NCI-H146 (cell line): ENCODE measurements around the gene LHFPL3.
"Not testable (repeated sequence)": the region's sequence is repeated elsewhere in the genome, so short reads cannot be mapped to it uniquely, and the experiment has no call there.

Experiments
- DNase-seq: peaks from one replicate; lab custom pipeline; 2025; lab: John Stamatoyannopoulos, UW

The LHFPL3 gene

DNA sequence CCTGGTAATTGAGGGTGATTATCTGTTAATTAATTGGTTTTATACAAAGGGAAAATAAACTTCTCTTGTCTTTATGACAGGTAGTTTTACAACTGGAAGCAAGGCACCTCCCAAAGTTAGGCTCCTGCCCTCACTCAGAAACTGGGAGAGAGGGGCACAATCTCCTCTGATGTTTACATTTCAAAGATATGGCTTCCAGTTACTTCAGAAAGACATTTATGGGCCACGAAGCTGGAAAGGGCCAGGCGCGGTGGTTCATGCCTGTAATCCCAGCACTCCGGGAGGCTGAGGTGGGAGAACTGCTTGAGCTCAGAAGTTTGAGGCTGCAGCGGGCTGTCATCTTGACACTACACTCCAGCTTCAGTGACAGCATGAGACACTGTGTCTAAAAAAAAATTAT lies 570.0 kb downstream of the LHFPL3 start:
- DNase-seq, result no peak

GRCh38 chr7:104900525-104901239 lies 572.3 kb downstream of the LHFPL3 start:
- DNase-seq, result peak; percentile 23

GRCh38 chr7:104901240-104901619 lies 572.8 kb downstream of the LHFPL3 start:
- no peak for DNase-seq

GRCh38 chr7:104902183-104902582 lies 573.8 kb downstream of the LHFPL3 start:
- DNase-seq, result no peak

- DNase-seq, result no peak
Measured at GRCh38 chr7:104903044-104903443, 574.6 kb downstream of the LHFPL3 start.

DNA sequence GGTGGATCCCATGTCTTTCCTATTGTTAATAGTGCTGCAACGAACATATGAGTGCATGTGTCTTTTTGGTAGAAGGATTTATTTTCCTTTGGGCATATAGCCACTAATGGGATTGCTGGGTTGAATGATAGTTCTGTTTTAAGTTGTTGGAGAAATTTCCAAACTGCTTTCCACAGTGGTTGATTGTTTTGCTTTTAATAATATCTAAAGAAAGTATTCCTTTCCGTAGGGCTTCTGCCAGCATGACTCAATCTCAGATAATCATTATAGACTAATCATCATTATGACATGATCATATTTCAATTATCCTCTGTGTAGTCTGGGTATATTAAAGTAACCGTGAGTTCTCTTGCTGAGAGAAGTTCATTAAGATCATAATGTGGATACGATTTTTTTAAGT lies 575.4 kb downstream of the LHFPL3 start:
- DNase-seq, result no peak

- DNase-seq, result no peak
Measured at GRCh38 chr7:104906032-104906431, 577.6 kb downstream of the LHFPL3 start.

DNA sequence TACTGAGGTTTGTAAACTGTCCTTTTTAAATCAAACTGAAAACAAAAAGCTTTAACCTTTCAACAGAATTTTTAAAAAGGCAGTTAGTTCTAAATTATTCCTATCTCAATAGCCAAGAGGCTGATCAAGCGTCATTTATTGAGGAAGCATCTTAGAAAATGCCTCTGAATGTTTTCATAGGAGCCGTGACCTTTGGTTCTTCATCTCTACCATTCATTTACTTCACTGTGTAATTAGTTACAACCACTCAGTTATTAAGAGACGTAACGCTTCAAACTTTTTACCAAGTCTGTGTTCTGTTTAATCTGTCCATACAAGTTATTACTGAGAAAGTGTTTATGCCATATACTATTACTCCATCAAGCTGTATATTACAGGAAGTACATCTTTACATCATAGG lies 578.2 kb downstream of the LHFPL3 start:
- DNase-seq, result no peak

DNA sequence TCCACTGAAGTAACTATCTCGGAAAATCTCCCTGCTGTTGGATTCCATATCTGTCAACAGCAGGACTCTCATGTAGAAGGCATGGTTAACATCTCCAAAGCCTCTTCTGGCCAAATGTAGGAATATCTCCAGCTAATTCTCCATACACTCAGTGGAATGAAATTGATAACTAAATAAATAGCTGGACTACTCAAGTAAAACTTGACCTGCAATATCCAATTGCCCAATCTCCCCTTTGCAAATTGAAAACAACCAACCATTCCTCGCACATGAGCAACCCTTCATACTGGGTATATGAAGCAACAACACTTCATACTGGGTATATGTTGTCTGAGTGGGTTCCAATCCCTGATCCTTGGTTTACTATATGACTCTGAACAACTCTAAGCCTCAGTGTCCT lies 580.2 kb downstream of the LHFPL3 start:
- no peak for DNase-seq

DNA sequence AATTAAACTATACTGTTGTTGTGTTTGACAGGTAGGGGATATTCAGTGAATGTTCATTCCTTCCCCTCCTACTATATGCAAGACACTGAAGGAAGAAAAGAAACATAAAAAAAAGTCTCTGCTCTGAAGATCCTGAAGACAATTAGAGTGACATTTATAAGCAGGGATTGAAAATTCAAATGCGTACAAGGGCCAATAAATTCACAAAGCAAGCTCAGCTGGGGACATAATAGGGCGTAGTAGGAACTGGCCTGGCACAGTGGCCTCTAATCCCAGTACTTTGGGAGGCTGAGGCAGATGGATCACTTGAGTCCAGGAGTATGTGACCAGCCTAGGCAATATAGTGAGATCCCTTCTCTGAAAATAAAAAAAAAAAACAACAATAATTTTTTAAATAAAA lies 580.7 kb downstream of the LHFPL3 start:
- DNase-seq, result no peak

GRCh38 chr7:104914421-104914820 lies 586.0 kb downstream of the LHFPL3 start:
- DNase-seq, result no peak

DNA sequence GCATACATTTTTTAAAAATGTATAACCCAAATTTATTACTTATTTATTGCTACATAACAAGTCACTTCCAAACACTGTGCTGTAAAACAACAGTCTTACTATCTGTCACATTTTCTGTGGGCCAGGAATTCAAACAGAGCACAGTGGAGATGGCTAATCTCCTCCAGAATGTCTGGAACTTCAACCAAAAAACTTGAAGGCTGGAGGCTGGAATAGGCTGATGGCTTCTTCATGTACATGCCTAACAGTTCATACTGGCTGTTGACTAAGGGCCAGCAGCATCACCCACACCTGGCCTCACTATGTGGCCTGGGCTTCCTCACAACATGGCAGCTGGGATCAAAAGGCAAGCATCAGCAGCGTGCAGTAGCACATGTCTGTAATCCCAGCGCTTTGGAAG lies 593.2 kb downstream of the LHFPL3 start:
- no peak for DNase-seq

GRCh38 chr7:104922182-104923009 lies 594.0 kb downstream of the LHFPL3 start:
- no peak for DNase-seq

GRCh38 chr7:104923010-104923421 lies 594.6 kb downstream of the LHFPL3 start:
- DNase-seq, result peak; percentile 80

DNA sequence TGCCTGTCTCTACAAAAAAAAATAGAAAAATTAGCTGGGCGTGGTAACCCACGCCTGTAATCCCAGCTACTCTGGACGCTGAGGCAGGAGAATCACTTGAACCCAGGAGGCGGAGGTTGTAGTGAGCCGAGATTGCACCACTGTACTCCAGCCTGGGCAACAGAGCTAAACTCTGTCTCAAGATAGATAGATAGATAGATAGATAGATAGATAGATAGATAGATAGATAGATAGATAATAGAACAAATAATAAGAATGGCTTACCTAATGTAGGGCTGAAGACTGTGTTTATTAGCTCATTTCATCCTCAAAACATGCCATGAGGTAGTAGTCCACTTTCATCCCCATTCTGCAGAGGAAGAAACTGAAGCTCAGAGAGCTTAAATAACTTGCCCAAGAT lies 597.8 kb downstream of the LHFPL3 start:
- DNase-seq, result not testable (repeated sequence)

- DNase-seq, result no peak
Measured at GRCh38 chr7:104926601-104927041, 598.2 kb downstream of the LHFPL3 start.

- DNase-seq, result no peak
Measured at GRCh38 chr7:104927055-104927454, 598.7 kb downstream of the LHFPL3 start.

GRCh38 chr7:104928721-104929400 lies 600.5 kb downstream of the LHFPL3 start:
- no peak for DNase-seq

- no peak for DNase-seq
Measured at GRCh38 chr7:104929921-104930320, 601.5 kb downstream of the LHFPL3 start.

- peak; percentile 77 for DNase-seq
Measured at GRCh38 chr7:104931181-104931781, 602.9 kb downstream of the LHFPL3 start.

- no peak for DNase-seq
Measured at GRCh38 chr7:104933022-104933421, 604.6 kb downstream of the LHFPL3 start.

DNA sequence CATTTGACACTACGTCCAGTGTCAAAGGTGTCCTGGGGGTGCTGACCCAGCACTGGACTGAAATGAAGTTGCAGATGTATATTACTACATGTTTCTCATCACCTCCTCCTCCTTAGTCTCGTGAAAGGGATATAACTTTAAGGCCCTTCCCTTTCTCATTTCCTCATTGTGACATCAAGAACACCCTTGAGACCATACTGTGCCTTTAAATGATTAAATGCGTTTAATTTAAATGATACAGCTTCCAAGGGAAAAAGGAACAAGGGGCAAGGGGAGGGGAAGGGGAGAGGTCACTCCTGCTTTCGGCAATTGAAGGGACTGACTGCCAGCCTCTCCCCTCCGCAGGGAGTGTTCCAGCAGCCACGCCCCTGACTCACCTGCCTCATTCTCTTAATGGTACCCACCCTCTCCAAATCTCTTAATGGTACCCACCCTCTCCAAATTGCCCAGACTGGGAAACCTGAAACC lies 605.2 kb downstream of the LHFPL3 start:
- no peak for DNase-seq
